Keratinocyte (primary cell): Measurements from ENCODE around the gene STAC3.

Source experiments
- CTCF ChIP-seq, 3 experiments: IDR thresholded peaks in 1 of 3; conservative IDR thresholded peaks in 1 of 3; optimal IDR thresholded peaks in 1 of 3; 2 replicates in 2 of 3; 3 replicates in 1 of 3; pipeline versions ENCODE3 to v1.5.1; 2011; ENCODE audit warnings: low read length in 3 of 3, mild to moderate bottlenecking in 3 of 3, moderate library complexity in 2 of 3, control low read depth in 1 of 3, inconsistent platforms in 1 of 3; ENCODE audit not compliant: insufficient read depth in 2 of 3; ENCODE audit errors: extremely low read depth in 1 of 3
- EZH2 ChIP-seq: IDR thresholded peaks from one replicate; pipeline ENCODE4 v1.6.1; 2012; ENCODE audit warnings: inconsistent platforms, mild to moderate bottlenecking, low read length, moderate library complexity

- TF ChIP-seq CTCF (optimal IDR thresholded peaks at IDR 0.05 in 1 of 3, IDR thresholded peaks at IDR 0.05 in 1 of 3, conservative IDR thresholded peaks at IDR 0.05 in 1 of 3; ENCODE audit: extremely low read depth in 1 of 3, insufficient read depth in 2 of 3, low read length in 3 of 3) (no peak), EZH2 (no peak)
Observed at GRCh38 chr12:57204454-57204853, 46.5 kb downstream of the STAC3 start.
